Testis (tissue), 2 donors: Measurements from ENCODE around the gene DNER.

Experiments
- CTCF ChIP-seq, 3 experiments: fragments of 450-650 bp in 2 of 3; fragments of 200-600 bp in 1 of 3; sonication (generic) in 1 of 3; IDR thresholded peaks; one replicate each; pipeline ENCODE4 v1.5.1; 2016 to 2019; ENCODE audit warnings: antibody characterized with exemption in 3 of 3, mild to moderate bottlenecking in 2 of 3, moderate library complexity in 1 of 3
- POLR2A ChIP-seq: fragments of 450-650 bp; IDR thresholded peaks from one replicate; pipeline ENCODE4 v1.6.1; 2017; ENCODE audit warnings: antibody characterized with exemption, mild to moderate bottlenecking, moderate library complexity

DNA sequence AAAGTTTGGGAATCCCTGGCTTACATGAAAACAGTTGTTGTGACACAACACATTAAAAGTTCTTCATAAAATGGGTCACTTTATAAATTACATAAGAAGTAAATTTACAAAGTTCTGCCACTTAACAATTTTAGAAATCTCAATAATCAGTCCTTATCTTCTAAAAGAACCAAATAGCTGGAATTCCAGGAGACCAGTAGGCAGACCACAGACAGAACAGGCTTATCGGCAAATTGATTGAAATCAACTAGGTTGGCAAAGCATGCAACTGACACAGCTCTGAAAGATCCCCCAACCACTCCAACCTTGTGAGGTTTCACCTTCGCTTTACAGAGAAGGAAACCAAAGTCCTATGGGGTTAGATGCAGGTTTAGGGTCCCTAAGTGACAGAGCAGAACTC is 103.0 kb downstream of the DNER start:
- TF ChIP-seq CTCF (IDR thresholded peaks at IDR 0.05), result no peak
- no peak for TF ChIP-seq POLR2A
